HG03378 (cell line): ENCODE results near the gene GAS7.

Source experiments
- ATAC-seq: cut with Tn5 transposase; IDR thresholded peaks from one replicate; pipeline ENCODE4 v1.9.1; 2021; ENCODE audit warnings: mild to moderate bottlenecking, moderate library complexity; ENCODE audit not compliant: unreplicated experiment

The GAS7 gene

GRCh38 chr17:10139577-10139976, 58.8 kb downstream of the GAS7 start:
- no peak for ATAC-seq

GRCh38 chr17:10136258-10136981, 62.0 kb downstream of the GAS7 start:
- no peak for ATAC-seq

- ATAC-seq: no peak
These were observed 62.7 kb downstream of the GAS7 start for GRCh38 chr17:10135539-10136257.

GRCh38 chr17:10130677-10131076, 67.7 kb downstream of the GAS7 start:
- no peak for ATAC-seq

- ATAC-seq: no peak
These were observed 68.1 kb downstream of the GAS7 start for GRCh38 chr17:10130263-10130662.

GRCh38 chr17:10127819-10128425, 70.5 kb downstream of the GAS7 start:
- no peak for ATAC-seq

- no peak for ATAC-seq
These were observed 71.5 kb downstream of the GAS7 start for GRCh38 chr17:10126616-10127501.

GRCh38 chr17:10126276-10126615, 72.2 kb downstream of the GAS7 start:
- ATAC-seq: no peak

GRCh38 chr17:10125531-10126275, 72.7 kb downstream of the GAS7 start:
- ATAC-seq: no peak

GRCh38 chr17:10123093-10123492, 75.3 kb downstream of the GAS7 start:
- no peak for ATAC-seq

GRCh38 chr17:10121971-10122707, 76.3 kb downstream of the GAS7 start:
- no peak for ATAC-seq

- ATAC-seq: no peak
These were observed 77.7 kb downstream of the GAS7 start for GRCh38 chr17:10120749-10121148.

GRCh38 chr17:10120109-10120485, 78.3 kb downstream of the GAS7 start:
- ATAC-seq: no peak

GRCh38 chr17:10119203-10120108, 79.0 kb downstream of the GAS7 start:
- no peak for ATAC-seq

- ATAC-seq: no peak
These were observed 79.6 kb downstream of the GAS7 start for GRCh38 chr17:10118788-10119130.

GRCh38 chr17:10117581-10118001, 80.8 kb downstream of the GAS7 start:
- ATAC-seq: no peak

GRCh38 chr17:10116753-10117420, 81.5 kb downstream of the GAS7 start:
- no peak for ATAC-seq

- ATAC-seq: no peak
These were observed 82.1 kb downstream of the GAS7 start for GRCh38 chr17:10116267-10116666.
